Colonic mucosa (tissue), 4 donors: Measurements from ENCODE around the gene TRPM4. TPM values are rescaled to one million over a fixed set of nuclear protein-coding genes. Genes with fewer than 3 reads are reported as not detected.
A peak's percentile ranks its signal among the peaks of the same experiment; 100 is the strongest.

Experiments used
- DNase-seq: peaks from one replicate; pipeline ENCODE4 v3.0.0-alpha.2; 2020
- H3K27ac ChIP-seq: fragments of 200-600 bp; one replicate; pipeline ENCODE4 v1.8.0; 2021
- H3K27me3 ChIP-seq: fragments of 200-600 bp; one replicate; pipeline ENCODE4 v1.8.0; 2021
- H3K36me3 ChIP-seq: fragments of 200-600 bp; one replicate; pipeline ENCODE4 v1.8.0; 2021
- H3K4me1 ChIP-seq: fragments of 200-600 bp; one replicate; pipeline ENCODE4 v1.8.0; 2021; ENCODE audit warnings: mild to moderate bottlenecking
- H3K4me3 ChIP-seq: fragments of 200-600 bp; one replicate; pipeline ENCODE4 v1.8.0; 2021
- H3K9ac ChIP-seq, 2 donors: one replicate each; pipeline ENCODE4 v1.7.0; 2013; ENCODE audit warnings: control low read depth in 2 of 2, low read depth in 2 of 2, low read length in 2 of 2
- H3K9me3 ChIP-seq: fragments of 200-600 bp; one replicate; pipeline ENCODE4 v1.8.0; 2021
- CTCF ChIP-seq: fragments of 200-600 bp; IDR thresholded peaks from one replicate; pipeline ENCODE4 v1.8.0; 2022; ENCODE audit warnings: antibody characterized with exemption, mild to moderate bottlenecking
- intact Hi-C: fragments of 100-400 bp; cut with DNase I; formaldehyde crosslinking; loops from one replicate; pipeline ENCODE4 v1.14.1; 2022
- total RNA-seq, 2 donors: library from RNA; stranded (reverse); fragmentation: NEBNext Ultra II Directional in 1 of 2; extraction: Animal tissue kit (Norgen Biotek cat#: 25700) in 1 of 2; gene quantifications; one replicate each; pipeline ENCODE4 v1.2.1, GENCODE V29; 2021
- donor health status: healthy.
- donor health status: DM: no; HTN: no; CAD: no.
- donor health status: DM: no; HTN: no; CAD: no.

TRPM4 gene
- total RNA-seq, 2 donors from 2014 or later = 175 to 307 TPM

DNA sequence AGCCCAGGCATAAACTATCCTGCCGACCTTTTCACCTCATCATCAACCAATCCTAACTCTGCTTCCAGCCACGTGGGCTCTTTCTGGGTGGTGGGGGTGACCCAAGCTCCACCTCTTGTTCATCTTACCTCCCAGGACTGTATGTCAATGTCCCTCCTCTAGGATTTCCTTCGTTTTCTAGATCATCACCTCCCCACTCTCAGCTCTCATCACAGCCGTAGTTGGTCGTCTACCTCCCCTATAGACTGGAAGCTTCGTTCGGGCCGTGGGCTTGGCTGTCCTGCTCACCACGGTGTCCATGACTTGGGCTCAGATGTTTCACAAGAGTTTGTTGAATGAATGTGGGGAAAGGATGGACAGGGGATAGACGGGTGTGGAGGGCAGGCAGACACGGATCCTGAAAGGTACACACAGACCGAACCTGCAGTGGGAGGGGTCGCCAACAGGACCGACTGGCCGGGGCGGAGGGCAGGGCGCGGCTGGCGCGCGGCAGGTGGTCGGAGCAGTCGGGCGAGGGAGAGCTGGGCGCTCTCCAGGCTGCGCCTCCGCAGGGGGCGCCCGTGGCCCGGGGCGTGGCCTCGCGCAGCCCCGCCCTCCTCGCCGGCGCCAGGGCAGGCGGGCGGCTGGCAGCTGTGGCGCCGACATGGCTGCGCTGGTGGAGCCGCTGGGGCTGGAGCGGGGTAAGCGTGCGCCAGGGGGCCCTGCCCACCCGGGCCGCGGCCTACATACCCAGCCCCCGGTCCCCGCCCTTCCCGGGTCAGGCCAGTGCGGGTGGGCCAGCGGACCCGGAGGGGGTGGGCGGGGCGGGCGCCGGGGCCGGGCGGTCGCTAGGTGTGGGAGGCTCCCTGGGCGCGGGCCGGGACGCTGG, 43.6 kb upstream of the TRPM4 start, which contains the start of gene LIN7B:
TSS of gene LIN7B (plus strand) at position 609 of the 868 bp plus-strand sequence. CDS start at position 644, 35 bp downstream.
- Histone ChIP-seq H3K4me1 (peaks cover 17% of the 10 kb centered on the region), H3K27me3 (no peaks in the 10 kb centered on the region), H3K36me3 (peaks cover under 1% of the 10 kb centered on the region), H3K4me3 (peak within 1 kb of the TSS; percentile 89), H3K9me3 (no peaks in the 10 kb centered on the region), H3K27ac (peak within 1 kb of the TSS; percentile 64), H3K9ac (peak within 1 kb of the TSS; percentile 66 to 84)
- peak; percentile 65 for DNase-seq
- no peak for TF ChIP-seq CTCF
- intact Hi-C loops = no loop called here

DNA sequence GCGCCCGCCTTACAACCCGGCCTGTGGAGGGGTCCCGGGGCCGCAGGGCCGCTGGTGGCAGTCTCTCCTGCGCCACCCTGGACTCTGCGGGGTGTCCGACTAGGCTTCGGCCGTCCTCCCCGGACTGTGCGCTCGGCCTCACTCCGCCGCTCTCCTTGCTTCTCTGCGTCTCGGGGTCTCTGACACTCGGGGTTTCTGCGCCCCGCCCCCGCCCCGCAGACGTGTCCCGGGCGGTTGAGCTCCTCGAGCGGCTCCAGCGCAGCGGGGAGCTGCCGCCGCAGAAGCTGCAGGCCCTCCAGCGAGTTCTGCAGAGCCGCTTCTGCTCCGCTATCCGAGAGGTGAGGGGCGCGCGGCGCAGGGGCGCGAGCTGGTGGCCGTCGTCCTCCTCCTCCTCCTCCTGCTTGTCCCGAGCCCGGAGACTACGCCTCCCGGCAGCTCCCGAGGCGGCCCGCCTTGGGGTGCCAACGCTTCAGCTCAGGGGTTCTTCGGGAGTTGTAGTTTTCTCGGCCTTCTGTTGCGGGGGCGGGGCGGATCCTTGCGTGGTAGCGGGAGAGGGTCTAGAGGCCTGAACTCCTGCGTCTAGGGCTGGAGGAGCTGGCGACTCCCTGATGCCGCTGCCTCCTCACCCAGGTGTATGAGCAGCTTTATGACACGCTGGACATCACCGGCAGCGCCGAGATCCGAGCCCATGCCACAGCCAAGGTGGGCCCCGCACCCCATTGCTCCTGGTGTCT, 42.8 kb upstream of the TRPM4 start:
- Histone ChIP-seq H3K27ac (peak overlapping the region; percentile 64), H3K4me3 (peak overlapping the region; percentile 89), H3K9me3 (no peaks in the 10 kb centered on the region), H3K4me1 (peaks cover 19% of the 10 kb centered on the region), H3K9ac (peak overlapping the region; percentile 63 to 84), H3K36me3 (no peaks in the 10 kb centered on the region), H3K27me3 (no peaks in the 10 kb centered on the region)
- peak; percentile 69 for DNase-seq
- intact Hi-C loops = no loop called here
- no peak for TF ChIP-seq CTCF

DNA sequence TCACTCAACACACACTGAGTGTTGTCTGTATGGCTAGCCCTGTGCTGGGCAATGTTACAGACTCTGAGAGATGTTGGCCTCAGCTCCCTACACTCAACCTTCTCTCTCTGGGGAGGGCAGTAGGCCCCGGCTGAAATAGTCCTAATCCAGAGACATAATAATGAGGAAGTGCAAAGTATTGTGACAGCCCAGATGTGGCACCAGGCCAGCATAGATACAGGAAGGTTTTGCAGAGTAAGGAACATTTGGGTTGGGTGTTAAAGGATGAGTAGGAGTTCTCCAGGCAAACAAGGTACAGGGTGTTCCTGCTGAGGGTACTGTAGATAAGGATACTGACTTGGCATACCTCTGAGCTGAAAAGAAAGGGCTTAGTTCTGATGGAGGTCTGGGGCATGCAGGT, 41.0 kb upstream of the TRPM4 start:
- Histone ChIP-seq H3K27me3 (no peaks in the 10 kb centered on the region), H3K27ac (no peak overlapping the region), H3K4me3 (no peak overlapping the region), H3K36me3 (no peaks in the 10 kb centered on the region), H3K9ac (no peak overlapping the region), H3K4me1 (peaks cover 25% of the 10 kb centered on the region), H3K9me3 (no peaks in the 10 kb centered on the region)
- DNase-seq = peak; percentile 42
- TF ChIP-seq CTCF = no peak
- intact Hi-C loops = no loop called here

- peak overlapping the region; percentile 85 to 92 for H3K9ac ChIP-seq
- DNase-seq = peak; percentile 45
- peaks cover 25% of the 10 kb centered on the region for H3K4me1 ChIP-seq
- TF ChIP-seq CTCF = no peak
- H3K27ac ChIP-seq = peak overlapping the region; percentile 96
- H3K36me3 ChIP-seq = no peaks in the 10 kb centered on the region
- intact Hi-C loops = no loop called here
- no peaks in the 10 kb centered on the region for H3K9me3 ChIP-seq
- no peaks in the 10 kb centered on the region for H3K27me3 ChIP-seq
- H3K4me3 ChIP-seq = peak overlapping the region; percentile 68
These were observed 39.7 kb upstream of the TRPM4 start for GRCh38 chr19:49117677-49118564.
